Measurements from ENCODE around the gene HLA-B.
A peak's percentile ranks its signal among the peaks of the same experiment; 100 is the strongest.

GRCh38 chr6:31366693-31367470 lies 9.9 kb upstream of the HLA-B start:
- TF ChIP-seq CTCF (IDR thresholded peaks at IDR 0.05) (peak; percentile 88 to 91), POLR2A (IDR thresholded peaks at IDR 0.05) (no peak), POLR2AphosphoS5 (IDR thresholded peaks at IDR 0.05) (peak in 2 of 3 donors; percentile 58 to 65), EP300 (IDR thresholded peaks at IDR 0.05) (no peak)

Data from suprapubic skin (tissue), 4 donors.